Mammary epithelial cell (primary cell): ENCODE results near the gene IP6K3.

Source experiments
- EZH2 ChIP-seq: IDR thresholded peaks from 2 replicates; pipeline ENCODE4 v1.6.1; 2012; ENCODE audit warnings: low read length, inconsistent platforms, borderline replicate concordance
- TF ChIP-seq, protein P1 (sequence below), 2 donors: IDR thresholded peaks in 1 of 2; conservative IDR thresholded peaks in 1 of 2; 2 replicates each; pipeline ENCODE4 v1.5.1; 2011 to 2012; ENCODE audit warnings: inconsistent platforms in 2 of 2, low read length in 2 of 2, mild to moderate bottlenecking in 2 of 2, control low read depth in 1 of 2, low read depth in 1 of 2; ENCODE audit not compliant: insufficient read depth in 1 of 2; ENCODE audit errors: extremely low read depth in 1 of 2

GRCh38 chr6:33737267-33738026 is 9.3 kb downstream of the IP6K3 start:
- TF ChIP-seq, protein P1, sequence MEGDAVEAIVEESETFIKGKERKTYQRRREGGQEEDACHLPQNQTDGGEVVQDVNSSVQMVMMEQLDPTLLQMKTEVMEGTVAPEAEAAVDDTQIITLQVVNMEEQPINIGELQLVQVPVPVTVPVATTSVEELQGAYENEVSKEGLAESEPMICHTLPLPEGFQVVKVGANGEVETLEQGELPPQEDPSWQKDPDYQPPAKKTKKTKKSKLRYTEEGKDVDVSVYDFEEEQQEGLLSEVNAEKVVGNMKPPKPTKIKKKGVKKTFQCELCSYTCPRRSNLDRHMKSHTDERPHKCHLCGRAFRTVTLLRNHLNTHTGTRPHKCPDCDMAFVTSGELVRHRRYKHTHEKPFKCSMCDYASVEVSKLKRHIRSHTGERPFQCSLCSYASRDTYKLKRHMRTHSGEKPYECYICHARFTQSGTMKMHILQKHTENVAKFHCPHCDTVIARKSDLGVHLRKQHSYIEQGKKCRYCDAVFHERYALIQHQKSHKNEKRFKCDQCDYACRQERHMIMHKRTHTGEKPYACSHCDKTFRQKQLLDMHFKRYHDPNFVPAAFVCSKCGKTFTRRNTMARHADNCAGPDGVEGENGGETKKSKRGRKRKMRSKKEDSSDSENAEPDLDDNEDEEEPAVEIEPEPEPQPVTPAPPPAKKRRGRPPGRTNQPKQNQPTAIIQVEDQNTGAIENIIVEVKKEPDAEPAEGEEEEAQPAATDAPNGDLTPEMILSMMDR (conservative IDR thresholded peaks at IDR 0.05 in 1 of 2, IDR thresholded peaks at IDR 0.05 in 1 of 2; ENCODE audit: extremely low read depth in 1 of 2, insufficient read depth in 1 of 2, low read depth in 1 of 2, low read length in 2 of 2) = no peak
- no peak for TF ChIP-seq EZH2
